ENCODE measurements around the gene EID3.

EID3 gene

DNA sequence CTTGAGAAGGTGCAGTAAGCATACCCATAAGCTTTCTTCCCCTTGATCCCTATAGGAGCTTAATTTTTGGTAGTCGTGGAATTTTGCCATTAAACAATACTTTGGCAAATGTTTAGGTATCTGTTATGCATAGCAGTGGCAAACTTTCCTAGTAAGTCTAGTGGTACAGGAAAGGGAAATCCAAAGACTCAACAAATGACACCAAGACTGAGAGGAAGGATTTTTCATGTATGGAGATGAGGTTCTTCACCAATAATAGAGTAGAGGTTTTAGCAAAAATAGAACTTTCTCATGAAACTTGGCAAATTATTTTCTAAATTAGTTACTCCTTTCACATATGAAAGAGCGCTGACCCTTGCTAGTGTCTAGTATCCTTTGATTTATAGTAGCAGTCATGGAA lies 2.8 kb downstream of the EID3 start:
- Histone ChIP-seq H3K27ac (no peak overlapping the region), H3K4me3 (no peak overlapping the region)
- DNase-seq (ENCODE audit: low spot score): no peak
- TF ChIP-seq CTCF (IDR thresholded peaks at IDR 0.05): no peak

DNA sequence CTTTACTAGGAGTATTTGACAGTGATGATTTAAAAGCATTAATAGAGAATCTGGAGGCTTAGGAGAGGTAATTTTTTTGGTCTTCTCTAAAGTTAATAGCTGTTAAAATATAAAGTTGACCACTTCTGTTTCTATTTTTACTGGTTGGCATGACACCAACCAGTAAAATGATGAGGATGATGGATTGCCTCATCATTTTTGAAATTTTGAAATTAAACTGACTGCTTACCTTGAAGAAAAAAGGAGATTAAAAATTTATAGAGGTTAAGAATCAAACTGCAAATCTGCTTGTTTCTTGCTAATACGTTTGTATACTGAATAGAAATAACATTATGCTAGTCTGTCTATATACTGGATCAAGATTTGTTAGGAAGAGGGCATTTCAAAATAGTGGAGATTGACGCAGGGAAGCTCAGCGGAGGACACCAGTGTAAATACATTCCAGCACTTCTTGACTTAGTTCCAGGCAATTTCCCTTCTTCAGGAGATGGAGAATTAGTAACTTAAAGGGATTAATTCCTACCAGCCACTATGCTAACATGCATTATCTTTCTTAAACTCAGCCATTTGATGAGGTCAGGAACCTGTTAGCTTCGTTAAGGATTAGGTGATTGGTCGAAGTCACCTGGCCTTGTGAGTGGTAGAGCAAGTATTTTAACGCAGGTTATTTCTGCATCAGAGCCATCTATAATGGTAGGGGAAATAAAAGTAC lies 3.6 kb downstream of the EID3 start:
- no peak for TF ChIP-seq CTCF (IDR thresholded peaks at IDR 0.05)
- H3K4me3 ChIP-seq: peak overlapping the region; percentile 39
- DNase-seq (ENCODE audit: low spot score): no peak
- peak overlapping the region; percentile 2 to 24 for H3K27ac ChIP-seq

DNA sequence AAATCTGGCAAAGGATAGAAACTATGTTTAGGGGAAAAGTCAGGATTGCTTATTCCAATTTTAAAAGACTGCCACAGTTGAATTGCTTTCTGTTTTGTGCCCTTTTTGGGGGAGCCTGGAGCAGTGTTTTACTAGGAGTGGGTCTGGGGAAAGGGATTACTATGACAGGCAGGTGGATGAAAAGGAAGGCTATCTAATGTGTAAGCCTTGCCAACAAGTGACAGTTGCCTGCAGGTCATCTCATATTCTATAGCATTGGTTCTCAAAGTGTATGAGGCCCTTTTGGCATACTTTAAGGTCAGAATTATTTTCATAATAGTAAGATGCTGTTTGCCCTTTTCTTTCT lies 4.1 kb downstream of the EID3 start:
- peak overlapping the region in 1 of 2 donors; percentile 24 for H3K27ac ChIP-seq
- DNase-seq (ENCODE audit: low spot score): no peak
- TF ChIP-seq CTCF (IDR thresholded peaks at IDR 0.05): no peak
- H3K4me3 ChIP-seq: peak overlapping the region; percentile 39

- TF ChIP-seq CTCF (IDR thresholded peaks at IDR 0.05): no peak
- Histone ChIP-seq H3K4me3 (peak overlapping the region; percentile 22), H3K27ac (no peak overlapping the region)
- DNase-seq (ENCODE audit: low spot score): no peak
These were observed 6.0 kb downstream of the EID3 start for GRCh38 chr12:104309446-104309993.

GRCh38 chr12:104310751-104311633 lies 7.5 kb downstream of the EID3 start:
- Histone ChIP-seq H3K27ac (no peak overlapping the region), H3K4me3 (no peak overlapping the region)
- TF ChIP-seq CTCF (IDR thresholded peaks at IDR 0.05): no peak
- DNase-seq (ENCODE audit: low spot score): no peak

DNA sequence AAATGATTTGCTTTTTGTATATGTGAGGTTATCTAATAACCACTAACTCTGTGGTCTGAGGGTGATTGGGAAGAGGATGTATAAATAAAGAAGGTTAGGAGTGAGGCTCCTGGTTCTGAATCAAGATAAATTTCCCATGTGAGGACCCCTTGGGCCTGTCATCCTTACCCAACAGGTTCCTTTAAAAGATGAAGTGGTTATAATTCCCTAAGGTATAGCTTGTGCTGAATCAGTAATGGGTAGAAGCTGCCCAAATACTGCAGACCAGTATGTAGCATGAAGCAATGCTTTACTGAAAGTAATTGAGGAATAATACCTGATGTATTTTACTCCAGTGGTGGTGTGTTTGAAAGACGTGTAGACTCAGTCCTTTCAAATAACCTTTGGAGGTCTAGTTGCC lies 8.7 kb downstream of the EID3 start:
- no peak for TF ChIP-seq CTCF (IDR thresholded peaks at IDR 0.05)
- Histone ChIP-seq H3K27ac (no peak overlapping the region), H3K4me3 (no peak overlapping the region)
- no peak for DNase-seq (ENCODE audit: low spot score)

All from coronary artery (tissue), 2 donors.